Right ventricle myocardium inferior (tissue), 1 donor: ENCODE data around the gene CTSF. TPM values are rescaled to one million over a fixed set of nuclear protein-coding genes. Genes with fewer than 3 reads are reported as not detected.

Source experiments
- total RNA-seq: library from RNA; stranded (reverse); fragmentation: NEBNext Ultra II Directional; extraction: Animal tissue kit (Norgen Biotek cat#: 25700); gene quantifications from one replicate; pipeline ENCODE4 v1.2.1, GENCODE V29; 2021
- donor health status: DM: no; HTN: yes; CAD: no; lungs with severe emphysema.

The CTSF gene
- total RNA-seq, 1 donor from 2014 or later = 51.0 TPM

Other genes with a start within 250 kb of the CTSF start
- 1.6 TPM for gene RIN1, start 232.2 kb downstream of the CTSF start, total RNA-seq
- 14.6 TPM for gene BRMS1, start 223.5 kb downstream of the CTSF start, total RNA-seq
- gene B4GAT1, start 221.0 kb downstream of the CTSF start, total RNA-seq = 49.0 TPM
- 16.8 TPM for gene SLC29A2, start 196.8 kb downstream of the CTSF start, total RNA-seq
- not detected for gene NPAS4, start 147.6 kb downstream of the CTSF start, total RNA-seq
- 58.7 TPM for gene MRPL11, start 129.8 kb downstream of the CTSF start, total RNA-seq
- gene PELI3, start 101.7 kb downstream of the CTSF start, total RNA-seq = 8.4 TPM
- 15.8 TPM for gene DPP3, start 88.2 kb downstream of the CTSF start, total RNA-seq
- gene BBS1, start 58.0 kb downstream of the CTSF start, total RNA-seq = 20.9 TPM
- gene ZDHHC24, start 22.6 kb downstream of the CTSF start, total RNA-seq = 4.0 TPM
- gene ACTN3, start 21.7 kb downstream of the CTSF start, total RNA-seq = not detected
- gene CCDC87, start 24.5 kb upstream of the CTSF start, total RNA-seq = 0.27 TPM
- 23.5 TPM for gene CCS, start 24.6 kb upstream of the CTSF start, total RNA-seq
- gene RBM14, start 48.0 kb upstream of the CTSF start, total RNA-seq = 30.1 TPM
- gene RBM4, start 70.1 kb upstream of the CTSF start, total RNA-seq = 72.1 TPM
- gene RBM4B, start 109.3 kb upstream of the CTSF start, total RNA-seq = 14.0 TPM
- gene SPTBN2, start 160.6 kb upstream of the CTSF start, total RNA-seq = 0.95 TPM